Measurements from ENCODE around the gene TELO2.

Gene TELO2

GRCh38 chr16:1500465-1501150 is 7.4 kb downstream of the TELO2 start:
- DNase-seq: no peak

DNA sequence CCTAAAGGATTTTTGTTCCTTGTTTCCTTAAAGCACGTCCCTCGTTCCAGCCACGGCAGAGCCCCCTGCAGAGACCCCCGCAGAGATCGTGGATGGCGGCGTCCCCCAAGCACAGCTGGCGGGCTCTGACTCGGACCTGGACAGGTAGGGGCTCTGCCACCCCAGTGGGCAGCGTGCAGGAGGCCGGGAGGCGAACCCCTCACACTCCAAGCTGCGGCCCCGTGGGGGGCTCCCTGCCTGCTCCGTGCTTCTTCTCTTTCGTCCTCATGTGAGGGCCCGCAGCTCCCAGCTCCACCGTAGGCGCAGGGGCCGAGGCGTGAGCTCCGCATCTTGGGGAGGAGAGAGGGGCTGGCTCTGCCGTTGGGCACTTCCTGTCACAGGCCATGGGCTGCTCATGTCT is 8.5 kb downstream of the TELO2 start:
- DNase-seq: no peak

GRCh38 chr16:1502092-1503004 is 9.2 kb downstream of the TELO2 start:
- no peak for DNase-seq

GRCh38 chr16:1503110-1503955 is 10.2 kb downstream of the TELO2 start:
- DNase-seq: no peak

GRCh38 chr16:1505073-1505844 is 12.1 kb downstream of the TELO2 start:
- no peak for DNase-seq

DNA sequence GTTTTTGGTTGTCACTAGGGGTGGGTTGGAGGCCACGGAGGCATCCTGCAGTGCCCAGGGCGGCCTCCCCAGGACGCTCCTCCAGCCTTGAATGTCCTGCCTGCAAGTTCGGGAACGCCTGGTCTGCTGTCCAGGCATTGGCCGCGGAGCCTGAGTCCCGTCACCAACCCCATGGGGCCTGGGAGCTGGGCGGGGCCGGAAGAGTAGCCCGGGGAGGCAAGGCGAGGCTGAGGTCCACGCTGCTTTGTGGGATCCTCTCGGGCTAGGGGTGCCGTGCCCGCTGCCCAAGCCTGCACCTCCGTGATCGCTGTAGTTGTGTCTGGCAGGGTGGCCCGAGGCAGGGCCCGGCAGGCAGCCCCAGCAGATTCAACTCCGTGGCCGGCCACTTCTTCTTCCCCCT is 12.8 kb downstream of the TELO2 start:
- DNase-seq: no peak

DNA sequence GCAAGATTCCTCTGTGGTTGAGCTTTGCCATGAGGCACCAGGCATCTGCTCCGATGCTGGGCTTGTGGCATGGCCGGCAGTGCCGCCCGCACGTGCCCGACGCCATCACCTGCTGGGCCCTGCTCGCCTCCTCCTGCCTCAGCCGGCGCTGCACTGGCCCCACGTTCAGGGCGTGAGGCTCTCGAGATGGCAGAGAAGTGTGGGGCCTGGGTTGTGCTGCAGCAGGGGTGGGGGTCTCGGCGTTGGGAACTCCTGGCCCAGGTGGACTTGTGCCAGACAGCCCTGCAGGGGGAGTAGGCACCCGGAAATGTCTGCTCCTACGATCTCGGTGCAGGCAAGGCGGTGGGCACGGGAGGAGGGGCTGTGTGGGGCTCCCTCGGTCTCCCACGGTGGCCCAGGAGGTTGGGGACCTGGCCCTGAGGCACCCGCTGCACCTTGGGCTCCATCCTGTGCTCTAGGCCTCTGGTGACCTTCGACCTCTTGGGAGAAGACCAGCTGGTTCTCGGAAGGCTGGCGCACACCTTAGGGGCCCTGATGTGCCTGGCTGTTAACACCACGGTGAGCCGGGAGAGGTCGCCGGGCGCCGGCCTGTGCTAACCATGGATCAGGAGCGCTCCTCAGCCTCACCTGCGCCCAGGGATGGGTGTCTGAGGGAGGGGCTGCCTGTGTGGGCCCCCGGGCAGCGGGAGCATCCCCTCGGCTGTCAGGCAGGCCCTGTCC is 13.5 kb downstream of the TELO2 start:
- no peak for DNase-seq

GRCh38 chr16:1508494-1509187 is 15.5 kb downstream of the TELO2 start:
- DNase-seq: no peak

DNA sequence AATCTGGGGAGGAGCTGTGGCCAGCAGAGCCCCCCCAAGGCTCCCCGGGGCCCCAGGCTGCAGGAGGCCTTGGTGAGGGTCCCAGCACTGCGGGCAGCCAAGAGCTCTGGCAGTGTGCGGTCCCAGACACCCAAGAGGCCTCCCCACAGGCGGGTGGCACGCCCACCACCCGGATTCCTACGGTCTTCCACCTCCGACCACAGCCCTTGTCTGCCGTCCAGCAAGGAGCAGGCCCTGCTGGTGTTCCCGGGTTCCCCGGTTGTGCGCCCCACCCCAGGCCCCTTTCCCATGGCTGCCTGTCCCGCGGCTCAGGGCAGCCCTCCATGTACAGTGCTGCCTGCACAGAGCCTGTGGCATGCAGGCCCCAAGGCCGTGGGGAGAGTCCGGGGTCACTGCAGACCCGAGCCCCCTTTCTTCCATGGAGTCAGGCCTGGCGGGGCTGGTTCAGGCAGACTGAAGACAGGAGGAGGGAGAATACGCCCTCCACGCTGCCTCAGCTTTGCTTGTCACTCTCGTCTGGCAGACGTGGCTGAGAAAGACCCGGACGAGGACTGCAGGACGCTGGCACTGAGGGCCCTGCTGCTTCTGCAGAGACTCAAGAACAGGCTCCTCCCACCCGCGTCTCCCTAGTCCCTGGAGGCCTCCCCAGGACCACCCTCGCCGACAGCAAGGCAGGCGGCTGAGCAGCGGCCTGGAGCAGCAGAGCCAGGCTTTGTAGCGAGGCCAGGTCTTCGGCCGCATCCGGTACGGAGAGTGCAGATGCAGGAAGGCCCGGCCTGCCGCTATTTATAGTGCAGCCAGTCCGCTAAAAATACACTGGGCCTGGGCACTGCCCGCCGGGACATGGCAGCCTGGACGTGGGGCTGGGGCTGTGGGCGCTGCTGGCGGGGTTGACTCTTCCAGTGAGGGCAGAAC is 16.4 kb downstream of the TELO2 start:
- DNase-seq: no peak

GRCh38 chr16:1510272-1510671 is 17.1 kb downstream of the TELO2 start:
- DNase-seq: no peak

DNA sequence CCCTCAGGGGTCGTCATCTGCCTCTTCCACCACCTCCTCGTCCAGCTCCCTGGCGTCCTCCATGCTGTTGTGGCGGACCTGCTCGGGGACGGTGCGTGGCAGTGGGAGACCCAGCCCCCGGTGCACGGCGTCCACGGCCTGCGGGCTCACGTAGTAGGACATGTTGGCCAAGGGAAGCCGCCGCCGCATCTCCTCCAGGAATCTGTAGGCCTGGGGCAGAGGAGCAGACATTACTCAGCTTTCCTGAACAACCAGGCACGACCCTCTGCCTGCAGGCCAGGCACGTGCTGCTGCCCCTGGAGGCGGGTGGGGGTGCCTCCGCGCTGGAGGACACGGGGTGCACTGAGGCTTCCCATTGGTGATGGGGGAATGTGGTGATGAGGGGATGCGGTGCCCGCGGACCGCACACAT is 17.8 kb downstream of the TELO2 start:
- no peak for DNase-seq

GRCh38 chr16:1511662-1512569 is 18.8 kb downstream of the TELO2 start:
- peak in 1 of 2 experiments; percentile 13 for DNase-seq

GRCh38 chr16:1512774-1513173 is 19.6 kb downstream of the TELO2 start:
- no peak for DNase-seq

- DNase-seq: no peak
Observed at GRCh38 chr16:1514507-1514906, 21.3 kb downstream of the TELO2 start.

GRCh38 chr16:1518626-1519135 is 25.5 kb downstream of the TELO2 start:
- DNase-seq: no peak

DNA sequence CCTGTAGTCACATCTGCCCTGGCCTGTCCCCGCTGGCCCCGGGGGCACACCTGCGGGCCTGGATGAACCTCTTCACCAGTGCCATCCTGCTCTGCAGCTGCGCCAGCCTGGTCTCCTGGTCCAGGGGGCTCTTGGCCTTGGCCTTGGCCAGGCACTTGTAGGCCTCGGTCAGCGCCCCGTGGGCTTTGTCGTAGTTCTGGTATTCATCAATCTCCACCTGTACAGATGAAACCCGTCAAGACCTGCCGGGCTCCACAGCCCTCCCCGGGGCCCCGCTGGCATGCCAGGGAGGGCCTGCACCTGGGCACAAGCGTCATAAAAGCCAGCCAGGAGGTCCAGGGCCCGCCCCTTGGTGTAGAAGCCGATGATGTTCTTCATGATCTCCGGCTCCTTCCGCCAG is 26.7 kb downstream of the TELO2 start:
- no peak for DNase-seq

GRCh38 chr16:1520461-1520860 is 27.3 kb downstream of the TELO2 start:
- DNase-seq: no peak

DNA sequence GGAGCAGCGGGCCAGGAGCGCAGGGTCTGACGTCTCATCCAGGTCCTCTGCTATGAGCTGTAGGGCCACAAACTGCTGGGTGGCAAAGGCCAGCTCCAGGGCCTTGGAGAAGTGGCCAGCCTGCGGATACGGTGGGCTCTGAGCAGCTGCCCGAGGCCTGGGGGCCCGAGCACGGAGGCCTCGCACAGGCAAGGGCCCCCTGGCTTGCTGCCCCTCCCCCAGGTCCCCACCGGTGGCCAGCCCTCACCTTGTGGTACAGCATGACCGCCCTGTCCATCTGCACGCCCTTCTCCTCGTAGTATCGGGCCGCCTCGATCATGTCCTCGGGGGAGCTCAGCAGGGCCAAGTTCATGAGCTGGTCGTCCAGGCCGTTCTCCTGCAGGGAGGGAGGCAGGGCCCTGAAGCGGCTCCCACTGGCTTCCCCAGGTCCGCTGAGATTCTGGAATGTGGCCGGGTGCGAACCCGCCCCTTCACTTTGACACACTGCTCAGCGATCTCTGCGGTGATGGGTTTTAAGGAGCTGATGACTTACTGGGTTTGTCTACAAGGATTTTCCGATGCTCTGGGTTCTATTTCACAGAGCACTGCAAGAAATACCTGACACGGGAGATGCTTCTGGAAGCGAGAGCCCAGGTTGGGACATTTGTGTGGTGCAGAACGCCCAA is 30.6 kb downstream of the TELO2 start:
- DNase-seq: no peak

All from NCI-H526 (cell line).